ENCODE measurements around the gene MIDN. TPM values are rescaled to one million over a fixed set of nuclear protein-coding genes. Genes with fewer than 3 reads are reported as not detected.
"Not testable (repeated sequence)": the region's sequence is repeated elsewhere in the genome, so short reads cannot be mapped to it uniquely, and the experiment has no call there.

Gene MIDN
- total and polyA plus RNA-seq, 2 of the 4 experiments (the other 2 are of a cell fraction), result 2.5 to 26.0 TPM

DNA sequence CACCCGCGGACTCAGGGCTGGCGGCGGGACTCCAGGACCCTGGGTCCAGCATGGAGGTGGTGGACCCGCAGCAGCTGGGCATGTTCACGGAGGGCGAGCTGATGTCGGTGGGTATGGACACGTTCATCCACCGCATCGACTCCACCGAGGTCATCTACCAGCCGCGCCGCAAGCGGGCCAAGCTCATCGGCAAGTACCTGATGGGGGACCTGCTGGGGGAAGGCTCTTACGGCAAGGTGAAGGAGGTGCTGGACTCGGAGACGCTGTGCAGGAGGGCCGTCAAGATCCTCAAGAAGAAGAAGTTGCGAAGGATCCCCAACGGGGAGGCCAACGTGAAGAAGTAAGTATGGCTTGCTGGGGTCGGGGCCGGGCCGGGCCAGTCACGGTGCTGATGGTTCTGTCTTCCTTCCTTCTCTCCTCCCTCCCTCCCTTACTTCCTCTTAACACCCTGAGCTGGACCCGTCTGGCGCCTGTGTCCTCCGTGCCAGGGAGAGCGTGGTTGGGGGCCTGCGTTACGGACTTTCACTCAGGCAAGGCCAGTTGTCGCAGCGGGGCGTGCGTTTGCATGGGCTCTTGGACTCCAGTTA lies 41.4 kb upstream of the MIDN start (continued):
- TF ChIP-seq FOS (IDR thresholded peaks at IDR 0.05; ENCODE audit: low read depth, low read length) (no peak), MAFK (IDR thresholded peaks at IDR 0.05; ENCODE audit: low read depth, low read length) (no peak), RAD21 (IDR thresholded peaks at IDR 0.05; ENCODE audit: low read length) (no peak)
- TF ChIP-seq, protein P1, sequence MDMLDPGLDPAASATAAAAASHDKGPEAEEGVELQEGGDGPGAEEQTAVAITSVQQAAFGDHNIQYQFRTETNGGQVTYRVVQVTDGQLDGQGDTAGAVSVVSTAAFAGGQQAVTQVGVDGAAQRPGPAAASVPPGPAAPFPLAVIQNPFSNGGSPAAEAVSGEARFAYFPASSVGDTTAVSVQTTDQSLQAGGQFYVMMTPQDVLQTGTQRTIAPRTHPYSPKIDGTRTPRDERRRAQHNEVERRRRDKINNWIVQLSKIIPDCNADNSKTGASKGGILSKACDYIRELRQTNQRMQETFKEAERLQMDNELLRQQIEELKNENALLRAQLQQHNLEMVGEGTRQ (IDR thresholded peaks at IDR 0.05; ENCODE audit: low read depth, low read length), result no peak

DNA sequence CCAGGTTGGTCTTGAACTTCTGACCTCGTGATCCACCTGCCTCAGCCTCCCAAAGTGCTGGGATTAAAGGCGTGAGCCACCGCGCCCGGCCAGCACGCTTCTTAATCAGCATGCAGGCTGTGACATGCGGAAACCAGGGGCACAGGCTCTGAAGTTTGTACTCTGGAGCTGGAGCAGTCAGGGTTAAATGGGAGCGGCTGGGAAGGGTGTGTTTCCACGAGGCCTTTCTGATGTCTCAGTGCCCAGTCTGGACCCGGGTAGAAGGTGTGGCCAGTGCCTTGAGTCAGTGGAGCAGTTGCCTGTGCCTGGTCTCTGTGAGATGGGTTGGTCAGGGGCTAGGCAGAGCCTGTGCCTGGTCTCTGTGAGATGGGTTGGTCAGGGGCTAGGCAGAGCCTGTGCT lies 39.6 kb upstream of the MIDN start:
- H4K8ac ChIP-seq (ENCODE audit: low read depth in 2 of 2, low read length in 2 of 2); H3K18ac ChIP-seq (ENCODE audit: low read depth, low read length); H3K4me2 ChIP-seq (ENCODE audit: low read depth, low read length); H3K9me3 ChIP-seq (ENCODE audit: control insufficient read depth, insufficient read depth, low read length); H2BK120ac ChIP-seq (ENCODE audit: low read depth, low read length); ATAC-seq (ENCODE audit: low read depth); dilution Hi-C loops (cut with HindIII; ENCODE audit: low sequenced_read_pairs, unreplicated experiment); POLR2A ChIA-PET (ENCODE audit: unreplicated experiment); BruUV-seq (replicated peaks); intact Hi-C loops (cut with micrococcal nuclease); H3K27ac ChIP-seq (ENCODE audit: insufficient read depth, low read length); H3K27me3 ChIP-seq (ENCODE audit: control insufficient read depth, insufficient read depth, low read length); H2AK9ac ChIP-seq (replicated peaks; ENCODE audit: low read depth, low read length, poor library complexity); H3K4me3 ChIP-seq (ENCODE audit: insufficient read depth, low read depth, low read length); H3K14ac ChIP-seq (replicated peaks; ENCODE audit: low read depth, low read length); H3K23ac ChIP-seq (ENCODE audit: low read depth, low read length); H2BK15ac ChIP-seq (ENCODE audit: low read depth, low read length); H2AFZ ChIP-seq (replicated peaks; ENCODE audit: low read length, poor library complexity); H2BK5ac ChIP-seq (ENCODE audit: low read depth, low read length, poor library complexity, severe bottlenecking); H4K5ac ChIP-seq (ENCODE audit: low read depth, low read length); H3K9ac ChIP-seq (ENCODE audit: low read depth, low read length); DNase-seq; H3K4ac ChIP-seq (ENCODE audit: low read depth, low read length); H3K36me3 ChIP-seq (ENCODE audit: control insufficient read depth, insufficient read depth, low read length); H2AK5ac ChIP-seq (ENCODE audit: low read depth, low read length); H2BK20ac ChIP-seq (ENCODE audit: low read depth, low read length); H3K56ac ChIP-seq (ENCODE audit: extremely low read depth, insufficient read depth, low read length); in situ Hi-C loops (cut with MboI; ENCODE audit: low sequenced_read_pairs); CTCF ChIA-PET: not testable (repeated sequence)
- Histone ChIP-seq H3K79me1 (ENCODE audit: low read depth in 1 of 2, low read length in 2 of 2) (peaks cover 12 to 74% of the 10 kb centered on the region in 2 experiments; a peak in 3 of 4 replicates), H3K9me1 (ENCODE audit: insufficient read depth, low read length) (peaks cover 23% of the 10 kb centered on the region), H3K4me1 (ENCODE audit: control insufficient read depth, insufficient read depth, low read length) (peaks cover 19% of the 10 kb centered on the region), H4K20me1 (ENCODE audit: insufficient read depth, low read length) (peaks cover 59% of the 10 kb centered on the region), H4K91ac (ENCODE audit: insufficient read depth, low read depth, low read length) (peak overlapping the region; percentile 32; the same call in 1 of the 2 replicates)
- 78% methylated on average over 9 of the region's 10 CpGs; no CpG with 5 or more reads in 1 of the 2 experiments for WGBS, 2 experiments (ENCODE audit: extremely low coverage in 2 of 2, insufficient read length in 1 of 2)
